AG10803 (cell line): ENCODE results near the gene ACR.

Experiments
- DNase-seq: peaks from one replicate; pipeline ENCODE4 v3.0.0; 2010; ENCODE audit warnings: low read depth
- H3K4me3 ChIP-seq: 2 replicates; pipeline ENCODE4 v1.5.1; 2011; ENCODE audit warnings: mild to moderate bottlenecking, low read length, control low read depth
- CTCF ChIP-seq: conservative IDR thresholded peaks from 2 replicates; pipeline ENCODE4 v1.5.1; 2011; ENCODE audit warnings: mild to moderate bottlenecking, low read length, control low read depth, inconsistent platforms

ACR gene

GRCh38 chr22:50733521-50734342, 4.3 kb upstream of the ACR start:
- DNase-seq: peak; percentile 59
- TF ChIP-seq CTCF: peak; percentile 17; the same call in 1 of the 2 replicates
- H3K4me3 ChIP-seq: peak overlapping the region; percentile 31

GRCh38 chr22:50734343-50734771, 3.6 kb upstream of the ACR start:
- TF ChIP-seq CTCF: no peak
- no peak for DNase-seq
- no peak overlapping the region for H3K4me3 ChIP-seq

GRCh38 chr22:50734986-50735738, 2.8 kb upstream of the ACR start:
- H3K4me3 ChIP-seq: no peak overlapping the region
- no peak for DNase-seq
- no peak for TF ChIP-seq CTCF

GRCh38 chr22:50735739-50736030, 2.3 kb upstream of the ACR start:
- no peak for TF ChIP-seq CTCF
- DNase-seq: no peak
- H3K4me3 ChIP-seq: no peak overlapping the region

GRCh38 chr22:50738649-50739227, 734 bp downstream of the ACR start:
- no peak for TF ChIP-seq CTCF
- no peak overlapping the region for H3K4me3 ChIP-seq
- DNase-seq: no peak

- H3K4me3 ChIP-seq: no peak overlapping the region
- no peak for DNase-seq
- TF ChIP-seq CTCF: no peak
Observed at GRCh38 chr22:50739279-50739691, 1.3 kb downstream of the ACR start.
